Measurements from ENCODE around the gene TXNDC12. TPM values are rescaled to one million over a fixed set of nuclear protein-coding genes. Genes with fewer than 3 reads are reported as not detected.

TXNDC12 gene
- total and polyA plus RNA-seq, 12 donors, result 15.6 to 34.9 (median 27.3) TPM

- intact Hi-C loops (cut with DNase I), result no loop called here
- no peak for TF ChIP-seq CTCF (IDR thresholded peaks at IDR 0.05)
- Histone ChIP-seq H3K4me1 (peaks cover 0 to 6% (median 0%) of the 10 kb centered on the region in 9 donors), H3K27ac (no peak overlapping the region), H3K27me3 (peaks cover 5 to 45% (median 40%) of the 10 kb centered on the region in 7 donors), H3K9me3 (no peaks in the 10 kb centered on the region), H3K36me3 (no peaks in the 10 kb centered on the region), H3K4me3 (no peak overlapping the region)
- DNase-seq (no peak), ATAC-seq (no peak)
Observed at GRCh38 chr1:51988254-51988653, 66.7 kb downstream of the TXNDC12 start.

- no peak for TF ChIP-seq CTCF (IDR thresholded peaks at IDR 0.05)
- Histone ChIP-seq H3K4me3 (no peak overlapping the region), H3K27me3 (peaks cover 5 to 30% (median 25%) of the 10 kb centered on the region in 7 donors), H3K9me3 (no peaks in the 10 kb centered on the region), H3K27ac (no peak overlapping the region), H3K36me3 (no peaks in the 10 kb centered on the region), H3K4me1 (peaks cover 0 to 6% (median 0%) of the 10 kb centered on the region in 9 donors)
- no peak for ATAC-seq
- intact Hi-C loops (cut with DNase I), result no loop called here
- DNase-seq, result no peak
- WGBS, 2 donors, result 68 to 69% methylated on average over 4 of the region's 4 CpGs
Observed at GRCh38 chr1:51986718-51987117, 68.3 kb downstream of the TXNDC12 start.

- H3K4me3 ChIP-seq, result no peak overlapping the region
- no peak overlapping the region for H3K27ac ChIP-seq
- no peaks in the 10 kb centered on the region for H3K36me3 ChIP-seq
- TF ChIP-seq CTCF (IDR thresholded peaks at IDR 0.05), result no peak
- intact Hi-C loops (cut with DNase I), result no loop called here
- H3K9me3 ChIP-seq, result no peaks in the 10 kb centered on the region
- 90 to 92% methylated on average over 3 of the region's 3 CpGs for WGBS, 2 donors
- ATAC-seq (no peak), DNase-seq (no peak)
- H3K27me3 ChIP-seq, result no peaks in the 10 kb centered on the region
- H3K4me1 ChIP-seq, result no peaks in the 10 kb centered on the region
Observed at GRCh38 chr1:51982161-51982560, 72.8 kb downstream of the TXNDC12 start.

- H3K4me3 ChIP-seq, result no peak overlapping the region
- intact Hi-C loops (cut with DNase I), result no loop called here
- WGBS, 2 donors, result 86 to 88% methylated on average over 1 of the region's 1 CpG
- no peaks in the 10 kb centered on the region for H3K36me3 ChIP-seq
- no peak overlapping the region for H3K27ac ChIP-seq
- DNase-seq (no peak), ATAC-seq (no peak)
- no peaks in the 10 kb centered on the region for H3K9me3 ChIP-seq
- H3K4me1 ChIP-seq, result no peaks in the 10 kb centered on the region
- TF ChIP-seq CTCF (IDR thresholded peaks at IDR 0.05), result no peak
- no peaks in the 10 kb centered on the region for H3K27me3 ChIP-seq
Observed at GRCh38 chr1:51981555-51981954, 73.4 kb downstream of the TXNDC12 start.

GRCh38 chr1:51978099-51978498, 76.9 kb downstream of the TXNDC12 start:
- DNase-seq (no peak), ATAC-seq (no peak)
- Histone ChIP-seq H3K4me3 (no peak overlapping the region), H3K27ac (no peak overlapping the region), H3K36me3 (no peaks in the 10 kb centered on the region), H3K9me3 (no peaks in the 10 kb centered on the region), H3K4me1 (no peaks in the 10 kb centered on the region), H3K27me3 (no peaks in the 10 kb centered on the region)
- TF ChIP-seq CTCF (IDR thresholded peaks at IDR 0.05), result no peak
- intact Hi-C loops (cut with DNase I), result no loop called here
